Ureter (tissue), 1 donor: Measurements from ENCODE around the gene GLRA2. TPM values are rescaled to one million over a fixed set of nuclear protein-coding genes. Genes with fewer than 3 reads are reported as not detected.

Experiments
- DNase-seq: peaks from one replicate; pipeline ENCODE4 v3.0.0-alpha.2; 2020; ENCODE audit warnings: low spot score
- total RNA-seq: library from RNA; stranded (reverse); gene quantifications from one replicate; pipeline ENCODE4 v1.2.4, GENCODE V29; 2023
- donor health status: DM: yes; HTN: yes; CAD: no.

GLRA2 gene
- not detected for total RNA-seq

GRCh38 chrX:14529290-14529989 lies at the start of gene GLRA2:
TSS of gene GLRA2 (plus strand) at chrX:14529536. CDS start at chrX:14530058, 522 bp downstream.
- no peak for DNase-seq

GRCh38 chrX:14489437-14489836 lies 39.9 kb upstream of the GLRA2 start:
- DNase-seq: no peak

GRCh38 chrX:14491689-14492088 lies 37.6 kb upstream of the GLRA2 start:
- DNase-seq: no peak

- DNase-seq: no peak
Observed at GRCh38 chrX:14496674-14497073, 32.7 kb upstream of the GLRA2 start.

- DNase-seq: no peak
Observed at GRCh38 chrX:14497184-14497666, 32.1 kb upstream of the GLRA2 start.

GRCh38 chrX:14501327-14501726 lies 28.0 kb upstream of the GLRA2 start:
- no peak for DNase-seq

- DNase-seq: no peak
Observed at GRCh38 chrX:14504960-14505538, 24.3 kb upstream of the GLRA2 start.

GRCh38 chrX:14505648-14506047 lies 23.7 kb upstream of the GLRA2 start:
- no peak for DNase-seq

- DNase-seq: no peak
Observed at GRCh38 chrX:14506866-14507265, 22.5 kb upstream of the GLRA2 start.

GRCh38 chrX:14508025-14508690 lies 21.2 kb upstream of the GLRA2 start:
- DNase-seq: no peak

- no peak for DNase-seq
Observed at GRCh38 chrX:14509325-14510057, 19.8 kb upstream of the GLRA2 start.

GRCh38 chrX:14528629-14529289 lies 577 bp upstream of the GLRA2 start:
- peak; percentile 56 for DNase-seq

GRCh38 chrX:14533867-14534266 lies 4.5 kb downstream of the GLRA2 start:
- DNase-seq: no peak

- no peak for DNase-seq
Observed at GRCh38 chrX:14546190-14546589, 16.9 kb downstream of the GLRA2 start.

GRCh38 chrX:14554131-14554715 lies 24.9 kb downstream of the GLRA2 start:
- DNase-seq: no peak

GRCh38 chrX:14564058-14564457 lies 34.7 kb downstream of the GLRA2 start:
- DNase-seq: no peak

GRCh38 chrX:14573161-14573560 lies 43.8 kb downstream of the GLRA2 start:
- DNase-seq: no peak

- DNase-seq: no peak
Observed at GRCh38 chrX:14581081-14581480, 51.7 kb downstream of the GLRA2 start.

GRCh38 chrX:14584548-14584947 lies 55.2 kb downstream of the GLRA2 start:
- DNase-seq: no peak

GRCh38 chrX:14590216-14590615 lies 60.9 kb downstream of the GLRA2 start:
- DNase-seq: no peak

GRCh38 chrX:14590693-14591424 lies 61.5 kb downstream of the GLRA2 start:
- no peak for DNase-seq
